Epidermal melanocyte (primary cell): ENCODE measurements around the gene TRIP13.
"Not testable (repeated sequence)": the region's sequence is repeated elsewhere in the genome, so short reads cannot be mapped to it uniquely, and the experiment has no call there.

Experiments
- DNase-seq: peaks from one replicate; pipeline ENCODE4 v3.0.0; 2011; ENCODE audit warnings: low spot score; ENCODE audit not compliant: insufficient read length

The TRIP13 gene

DNA sequence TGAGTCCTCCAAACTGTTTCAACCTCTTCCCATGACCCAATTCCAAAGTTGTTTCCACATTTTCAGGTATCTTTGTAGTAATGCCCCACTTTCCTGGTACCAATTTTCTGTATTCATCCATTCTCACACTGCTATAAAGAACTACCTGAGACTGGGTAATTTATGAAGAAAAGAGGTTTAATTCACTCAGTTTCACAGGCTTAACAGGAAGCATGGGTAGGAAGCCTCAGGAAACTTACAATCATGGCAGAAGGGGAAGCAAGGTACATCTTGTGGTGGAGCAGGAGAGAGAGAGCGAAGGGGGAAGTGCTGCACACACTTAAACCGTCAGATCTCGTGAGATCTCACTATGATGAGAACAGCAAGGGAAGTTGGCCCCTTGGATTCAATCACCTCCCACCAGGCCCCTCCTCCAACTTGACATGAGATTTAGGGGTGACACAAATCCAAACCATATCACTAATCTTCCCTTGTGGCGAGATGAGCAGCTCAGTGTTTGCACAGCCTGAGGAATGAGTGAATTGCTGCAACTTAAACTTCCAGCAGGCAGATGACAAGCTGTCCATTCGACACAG, 42.9 kb downstream of the TRIP13 start:
- DNase-seq = no peak

GRCh38 chr5:936149-937144, 43.8 kb downstream of the TRIP13 start:
- DNase-seq = no peak

DNA sequence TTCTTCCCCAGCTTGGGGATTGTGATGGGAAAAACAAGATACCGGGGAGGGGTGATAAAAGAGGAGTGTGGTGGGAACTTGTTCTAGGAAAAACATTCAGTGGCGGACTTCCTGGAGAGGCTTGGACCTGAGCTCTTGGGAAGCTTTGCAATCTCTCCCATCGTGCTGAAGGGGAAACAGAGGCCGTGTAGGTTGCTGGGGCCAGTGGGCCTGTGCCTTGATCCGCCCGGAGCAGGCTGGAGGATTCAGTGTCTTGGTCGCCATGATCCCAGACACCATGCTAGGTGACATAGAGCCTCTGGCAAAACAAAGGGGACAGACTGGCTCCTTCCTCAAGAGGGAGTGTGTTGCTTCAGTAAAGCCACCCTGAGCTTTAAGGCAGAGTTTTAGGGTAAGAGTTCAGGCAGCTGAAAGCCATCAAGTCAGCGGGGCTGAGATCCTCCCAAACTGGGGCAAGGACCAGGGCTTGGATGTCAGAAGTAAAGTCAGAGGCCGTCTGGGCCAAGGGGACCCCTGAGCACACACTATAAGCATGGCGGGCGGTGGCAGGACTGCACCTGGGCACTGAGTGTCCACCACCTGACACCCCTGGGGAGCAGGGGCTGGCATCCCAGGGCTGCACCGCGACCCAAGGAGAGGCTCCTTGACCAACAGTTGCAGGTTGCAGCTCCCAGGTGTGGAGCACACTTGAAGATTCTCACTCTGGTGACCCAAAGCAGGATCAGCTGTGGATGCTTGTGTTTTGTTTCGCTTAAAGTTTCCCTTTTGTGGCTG, 44.7 kb downstream of the TRIP13 start:
- DNase-seq = no peak

DNA sequence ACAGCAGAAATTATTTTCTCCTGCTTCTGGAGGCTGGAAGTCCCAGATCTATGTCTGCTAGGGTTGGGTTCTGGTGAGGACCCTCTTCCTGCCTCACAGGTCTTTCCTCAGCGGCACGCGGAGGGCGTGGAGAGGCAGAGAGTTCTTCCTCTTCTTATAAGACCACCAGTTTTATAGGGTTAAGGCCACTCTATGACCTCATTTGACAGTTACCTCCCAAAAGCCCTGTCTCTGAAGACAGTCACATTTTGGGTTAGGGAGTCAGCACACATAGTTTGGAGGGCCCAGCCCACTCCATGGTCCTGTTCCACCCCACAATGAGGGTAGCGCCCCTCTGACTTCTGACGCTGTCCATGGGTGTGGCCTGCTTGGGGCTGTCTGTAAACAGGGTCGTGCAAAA, 46.7 kb downstream of the TRIP13 start:
- no peak for DNase-seq

DNA sequence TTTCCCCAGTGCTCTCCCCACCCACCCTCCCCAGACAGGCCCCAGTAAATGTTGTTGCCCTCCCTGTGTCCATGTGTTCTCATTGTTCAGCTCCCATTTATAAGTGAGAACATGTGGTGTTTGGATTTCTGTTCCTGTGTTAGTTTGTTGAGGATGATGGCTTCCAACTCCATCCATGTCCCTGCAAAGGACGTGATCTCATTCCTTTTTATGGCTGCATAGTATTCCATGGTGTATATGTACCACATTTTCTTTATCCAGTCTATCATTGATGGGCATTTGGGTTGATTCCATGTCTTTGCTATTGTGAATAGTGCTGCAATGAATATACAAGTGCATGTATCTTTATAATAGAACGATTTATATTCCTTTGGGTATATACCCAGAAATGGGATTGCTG, 48.1 kb downstream of the TRIP13 start:
- DNase-seq = not testable (repeated sequence)

DNA sequence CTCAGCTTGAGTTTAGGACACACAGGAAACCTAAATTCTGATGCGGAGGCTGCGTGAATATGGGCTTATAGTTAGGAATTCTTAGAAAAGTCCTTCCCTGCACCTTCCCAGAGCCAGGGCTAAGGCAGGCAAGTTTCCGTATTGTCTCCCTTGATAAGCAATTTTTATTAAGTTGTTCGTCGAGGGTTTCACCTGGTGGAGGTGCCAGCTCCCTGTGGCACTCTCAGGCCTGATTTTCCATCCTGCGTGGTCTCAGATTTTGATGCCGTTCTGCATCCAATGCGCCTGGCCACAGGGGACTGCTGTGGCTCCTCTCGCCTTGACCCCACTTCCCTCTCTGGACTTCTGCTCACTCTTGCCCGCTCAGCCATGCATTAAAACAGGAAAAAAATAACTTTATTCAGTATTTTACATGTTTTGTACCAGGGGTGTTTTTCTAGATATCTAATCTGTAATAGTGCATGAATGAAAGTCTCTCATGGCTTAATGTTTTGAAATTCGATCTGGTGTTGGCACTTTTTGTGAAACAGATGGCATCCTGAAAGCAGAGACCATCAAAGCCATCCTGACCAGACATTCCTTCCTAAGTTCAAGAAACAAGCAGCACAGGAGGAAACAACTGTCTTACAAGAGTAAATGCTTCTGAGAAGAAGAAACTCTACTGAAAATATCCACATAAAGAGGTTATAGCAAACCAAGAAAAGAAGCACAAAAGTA, 50.7 kb downstream of the TRIP13 start:
- no peak for DNase-seq

DNA sequence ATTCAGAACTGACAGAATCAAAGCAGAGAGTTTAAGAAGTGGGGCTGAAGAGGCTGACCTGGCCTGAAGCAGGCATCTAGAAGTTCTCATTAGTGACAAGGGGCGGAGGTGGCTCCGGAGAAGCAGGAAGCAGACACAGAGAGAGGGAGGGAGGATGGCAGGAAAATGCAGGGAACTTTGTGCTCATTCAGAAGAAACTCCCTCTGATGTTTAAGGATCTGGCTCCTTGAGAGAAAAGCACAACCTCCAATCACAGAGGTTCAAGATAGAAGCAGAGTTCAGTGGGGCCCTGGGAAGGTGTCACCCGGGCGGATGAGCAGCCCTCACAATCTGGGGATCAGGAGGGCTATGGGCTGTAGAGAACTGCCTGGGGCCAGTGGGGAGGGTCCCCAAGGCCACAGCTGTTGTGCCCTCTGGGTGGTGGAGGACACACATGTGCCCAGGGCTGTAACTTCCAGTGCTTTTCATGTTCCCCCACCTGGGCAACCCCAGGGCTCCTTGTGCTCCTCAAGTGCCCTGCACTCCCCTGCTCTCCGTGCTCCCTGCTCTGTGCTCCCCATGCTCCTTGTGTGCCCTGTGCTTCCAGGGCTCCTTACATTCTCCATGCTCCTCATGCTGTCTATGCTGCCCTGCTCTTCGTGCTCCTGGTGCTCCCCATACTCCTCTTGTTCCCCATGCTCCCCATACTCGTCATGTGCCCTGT, 51.4 kb downstream of the TRIP13 start:
- no peak for DNase-seq

DNA sequence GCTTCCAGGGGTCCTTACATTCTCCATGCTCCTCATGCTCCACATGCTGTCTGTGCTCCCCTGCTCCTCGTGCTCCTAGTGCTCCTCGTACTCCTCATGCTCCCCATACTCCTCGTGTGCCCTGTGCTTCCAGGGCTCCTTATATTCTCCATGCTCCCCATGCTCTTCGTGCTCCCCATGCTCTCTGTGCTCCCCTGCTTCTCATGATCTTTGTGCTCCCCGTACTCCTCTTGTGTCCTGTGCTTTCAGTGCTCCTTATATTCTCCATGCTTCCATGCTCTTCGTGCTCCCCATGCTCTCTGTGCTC, 51.9 kb downstream of the TRIP13 start:
- DNase-seq = no peak

DNA sequence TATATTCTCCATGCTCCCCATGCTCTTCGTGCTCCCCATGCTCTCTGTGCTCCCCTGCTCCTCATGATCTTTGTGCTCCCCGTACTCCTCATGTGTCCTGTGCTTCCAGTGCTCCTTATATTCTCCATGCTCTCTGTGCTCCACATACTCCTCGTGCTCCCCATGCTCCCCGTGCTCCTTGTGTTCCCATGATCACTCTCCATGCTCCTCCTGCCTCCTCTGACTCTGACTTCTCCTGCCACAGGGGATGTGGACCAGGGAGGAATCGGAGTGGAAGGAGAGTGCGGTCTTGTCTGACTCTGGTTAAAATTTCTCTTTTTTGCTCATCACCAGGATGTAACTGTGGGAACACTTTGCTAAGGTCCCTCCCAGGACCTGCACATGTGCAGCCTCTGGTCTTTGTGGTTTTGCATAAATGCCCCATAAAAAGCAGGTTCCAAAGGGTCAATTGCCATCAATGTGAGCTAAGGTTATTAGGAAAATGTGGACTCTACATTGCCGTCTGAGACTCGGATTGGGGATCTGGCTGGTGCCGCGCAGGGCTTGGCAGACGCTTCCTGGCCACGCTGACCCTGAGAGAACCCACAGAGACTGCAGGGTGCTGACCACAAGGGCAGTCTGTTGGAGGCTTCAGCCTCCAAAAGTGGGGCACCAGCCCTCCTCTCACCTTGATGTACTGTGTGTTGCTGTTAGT, 52.5 kb downstream of the TRIP13 start:
- no peak for DNase-seq

- no peak for DNase-seq
Measured at GRCh38 chr5:945691-946551, 53.2 kb downstream of the TRIP13 start.

GRCh38 chr5:946720-947625, 54.3 kb downstream of the TRIP13 start:
- DNase-seq = no peak

- no peak for DNase-seq
Measured at GRCh38 chr5:947626-948471, 55.2 kb downstream of the TRIP13 start.

DNA sequence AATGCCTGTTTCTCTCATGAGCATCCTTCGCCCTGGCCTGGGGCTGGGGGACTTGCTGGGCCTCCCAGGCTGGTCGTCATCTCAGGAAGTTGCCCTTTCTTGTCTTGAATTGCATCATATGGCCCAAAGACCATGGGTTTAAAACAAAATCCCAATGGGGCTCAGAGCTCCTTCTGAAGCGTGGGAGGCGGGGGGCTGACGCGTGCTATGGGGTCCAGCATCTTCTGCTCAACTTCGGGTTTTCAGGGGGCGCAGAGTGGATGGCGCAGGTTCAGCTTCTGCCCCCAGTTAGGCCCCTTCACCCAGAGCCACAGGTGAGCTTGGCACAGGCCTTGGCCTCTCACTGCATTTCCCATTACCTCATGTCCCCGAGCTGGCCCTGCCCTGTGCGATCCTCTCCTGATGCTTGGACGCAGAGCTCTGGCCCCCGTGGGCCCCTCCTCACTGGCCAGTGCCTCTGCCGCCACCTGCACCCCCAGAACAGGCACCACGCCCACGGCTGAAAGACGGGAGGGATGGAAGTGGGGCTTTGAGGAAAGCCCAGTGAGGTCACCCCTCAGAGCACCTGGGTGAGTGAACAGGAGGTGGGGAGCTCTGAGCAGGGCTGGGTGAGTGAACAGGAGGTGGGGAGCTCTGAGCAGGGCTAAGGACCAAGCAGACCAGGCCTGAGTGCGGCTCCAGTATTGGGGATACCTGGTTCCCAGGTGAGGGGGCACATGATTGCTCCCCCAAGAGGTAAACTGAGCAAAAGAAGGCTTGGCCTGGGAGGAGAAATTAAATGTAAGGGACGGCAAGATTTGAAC, 56.0 kb downstream of the TRIP13 start:
- no peak for DNase-seq

DNA sequence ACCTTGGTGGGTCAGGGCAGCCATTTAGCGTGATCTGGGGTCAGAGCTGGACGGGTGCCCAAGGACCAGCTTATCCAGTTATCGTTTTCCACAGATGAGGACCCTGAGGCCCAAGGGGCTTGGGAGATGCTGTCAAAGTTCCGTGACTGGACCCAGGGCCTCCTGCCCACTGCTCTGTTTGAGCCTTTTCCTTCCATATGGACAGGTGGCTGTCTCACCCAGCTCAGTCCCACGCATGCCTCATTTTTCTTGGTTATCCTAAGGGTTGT, 56.5 kb downstream of the TRIP13 start:
- no peak for DNase-seq

DNA sequence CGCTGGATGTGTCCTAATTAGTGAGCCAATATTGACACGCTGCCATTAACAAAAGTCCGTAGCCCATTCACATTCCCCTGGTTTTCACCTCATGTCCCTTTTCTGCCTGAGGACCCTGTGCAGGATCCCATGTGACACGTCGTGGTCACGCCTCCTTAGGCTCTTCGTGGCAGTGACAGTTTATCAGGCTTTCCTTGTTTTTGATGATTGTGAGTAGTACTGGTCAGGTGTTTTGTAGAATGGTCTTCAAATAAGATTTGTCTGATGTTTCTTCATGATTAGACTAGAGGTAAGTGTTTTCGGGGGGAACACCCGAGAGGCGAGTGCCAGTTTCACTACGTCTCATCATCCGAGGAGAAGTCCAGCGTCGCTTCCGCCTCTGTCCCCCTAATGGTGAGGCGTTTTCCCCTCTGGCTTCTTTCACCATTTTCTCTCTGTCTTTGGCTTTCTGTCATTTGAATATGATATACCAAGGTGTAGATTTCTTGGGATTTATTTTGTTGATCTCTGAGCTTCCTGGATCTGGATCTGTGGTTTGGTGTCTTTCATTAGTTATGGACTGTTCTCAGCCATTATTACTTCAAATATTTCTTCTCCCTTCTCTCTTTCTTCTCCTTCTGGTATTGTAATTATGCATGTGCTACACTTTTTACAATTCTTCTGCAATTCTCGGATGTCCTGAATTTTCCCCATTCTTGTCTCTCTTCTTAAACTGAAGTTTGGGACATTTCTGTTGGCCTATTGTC, 57.3 kb downstream of the TRIP13 start:
- no peak for DNase-seq

DNA sequence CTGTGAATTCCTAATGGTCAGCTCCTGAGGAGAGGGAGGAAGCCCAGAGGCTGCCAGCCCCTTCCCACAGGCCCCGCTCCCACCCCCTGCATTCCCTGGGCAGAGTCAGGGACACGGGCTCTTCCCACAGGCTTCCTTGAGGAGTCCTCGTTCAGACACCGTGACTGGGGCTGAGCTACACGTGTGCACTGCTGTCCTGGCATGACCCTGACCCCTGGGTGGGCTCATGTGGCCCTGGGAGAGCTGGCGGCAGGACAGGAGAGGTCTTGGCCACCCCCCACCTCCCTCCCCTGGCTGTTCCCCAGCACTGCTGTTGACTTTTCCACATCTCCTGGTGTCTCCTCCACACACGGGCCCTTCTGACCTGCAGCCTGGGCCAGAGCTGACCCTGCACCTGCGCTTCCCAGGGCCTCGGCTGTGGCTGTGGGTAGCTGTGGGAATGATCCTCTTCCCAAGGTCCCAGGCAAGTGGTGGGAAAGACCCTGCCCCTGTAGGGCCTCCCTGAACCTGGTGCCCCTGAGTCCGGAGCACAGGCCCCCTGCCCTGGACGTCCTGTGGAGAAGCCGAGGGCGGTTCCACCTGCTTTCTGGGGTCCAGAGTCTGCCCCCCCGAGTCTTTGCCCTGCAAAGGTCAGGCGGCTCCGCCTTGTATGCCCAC, 59.4 kb downstream of the TRIP13 start:
- no peak for DNase-seq
